ENCODE results near the gene PRPF8. TPM values are rescaled to one million over a fixed set of nuclear protein-coding genes. Genes with fewer than 3 reads are reported as not detected.
A peak's percentile ranks its signal among the peaks of the same experiment; 100 is the strongest.

Gene PRPF8
- total RNA-seq, 4 donors from 2014 or later: 176 to 235 (median 194) TPM

DNA sequence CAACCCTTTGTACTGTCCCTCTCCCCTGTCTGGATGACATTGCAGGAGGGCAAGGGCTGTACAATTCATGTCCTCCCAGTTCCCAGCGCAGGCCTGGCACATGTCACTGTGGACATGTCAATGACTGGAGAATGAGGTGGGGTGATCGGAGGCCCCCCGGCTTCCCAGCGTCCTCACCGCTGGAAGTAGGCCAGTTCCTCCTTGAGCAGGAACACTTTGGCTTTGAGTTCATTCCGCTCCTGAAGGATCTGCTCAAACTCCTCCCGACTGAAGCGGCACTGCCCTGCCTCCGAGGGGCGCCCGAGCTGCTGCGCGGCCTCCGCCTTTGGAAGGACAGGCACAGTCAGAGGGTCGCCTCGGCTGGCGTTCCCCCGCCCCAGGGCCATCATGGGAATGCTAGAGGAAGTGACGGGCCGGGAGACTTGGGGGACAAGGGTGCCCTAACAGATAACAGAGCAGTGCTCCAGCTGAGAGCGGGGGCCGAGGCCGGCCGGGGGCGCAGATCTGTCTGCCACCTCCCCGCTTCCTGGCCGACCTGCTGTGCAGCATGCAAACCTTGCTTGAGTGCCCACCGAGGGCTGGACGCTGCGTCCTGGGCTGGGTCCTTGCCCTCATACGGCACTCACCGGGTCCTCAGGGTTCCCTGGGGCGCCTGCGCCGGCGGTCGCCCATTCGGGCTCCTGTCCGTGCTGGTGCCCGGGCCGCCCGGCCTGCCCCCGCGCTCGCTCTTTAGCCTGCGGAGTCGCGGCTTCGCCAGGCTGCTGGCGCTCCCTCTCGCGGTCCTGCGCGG lies 36.3 kb downstream of the PRPF8 start:
- peak overlapping the region; percentile 73 to 98 (median 88) for H3K27ac ChIP-seq
- H3K9me3 ChIP-seq: no peaks in the 10 kb centered on the region
- WGBS, 2 donors: 3 to 4% methylated on average over 25 to 32 of the region's 54 CpGs
- H3K27me3 ChIP-seq: no peaks in the 10 kb centered on the region
- H3K36me3 ChIP-seq: peaks cover 3 to 30% (median 25%) of the 10 kb centered on the region in 3 donors
- peak overlapping the region; percentile 47 to 92 (median 62) for H3K4me3 ChIP-seq
- TF ChIP-seq POLR2A (IDR thresholded peaks at IDR 0.05): no peak
- TF ChIP-seq EP300 (IDR thresholded peaks at IDR 0.05): no peak
- TF ChIP-seq, protein P1, sequence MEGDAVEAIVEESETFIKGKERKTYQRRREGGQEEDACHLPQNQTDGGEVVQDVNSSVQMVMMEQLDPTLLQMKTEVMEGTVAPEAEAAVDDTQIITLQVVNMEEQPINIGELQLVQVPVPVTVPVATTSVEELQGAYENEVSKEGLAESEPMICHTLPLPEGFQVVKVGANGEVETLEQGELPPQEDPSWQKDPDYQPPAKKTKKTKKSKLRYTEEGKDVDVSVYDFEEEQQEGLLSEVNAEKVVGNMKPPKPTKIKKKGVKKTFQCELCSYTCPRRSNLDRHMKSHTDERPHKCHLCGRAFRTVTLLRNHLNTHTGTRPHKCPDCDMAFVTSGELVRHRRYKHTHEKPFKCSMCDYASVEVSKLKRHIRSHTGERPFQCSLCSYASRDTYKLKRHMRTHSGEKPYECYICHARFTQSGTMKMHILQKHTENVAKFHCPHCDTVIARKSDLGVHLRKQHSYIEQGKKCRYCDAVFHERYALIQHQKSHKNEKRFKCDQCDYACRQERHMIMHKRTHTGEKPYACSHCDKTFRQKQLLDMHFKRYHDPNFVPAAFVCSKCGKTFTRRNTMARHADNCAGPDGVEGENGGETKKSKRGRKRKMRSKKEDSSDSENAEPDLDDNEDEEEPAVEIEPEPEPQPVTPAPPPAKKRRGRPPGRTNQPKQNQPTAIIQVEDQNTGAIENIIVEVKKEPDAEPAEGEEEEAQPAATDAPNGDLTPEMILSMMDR (IDR thresholded peaks at IDR 0.05): peak in 2 of 5 experiments; percentile 95 to 97
- H3K4me1 ChIP-seq: peaks cover 0 to 68% (median 32%) of the 10 kb centered on the region in 4 donors
- peak in 1 of 2 donors; percentile 36 for DNase-seq (ENCODE audit: low spot score in 2 of 2)

DNA sequence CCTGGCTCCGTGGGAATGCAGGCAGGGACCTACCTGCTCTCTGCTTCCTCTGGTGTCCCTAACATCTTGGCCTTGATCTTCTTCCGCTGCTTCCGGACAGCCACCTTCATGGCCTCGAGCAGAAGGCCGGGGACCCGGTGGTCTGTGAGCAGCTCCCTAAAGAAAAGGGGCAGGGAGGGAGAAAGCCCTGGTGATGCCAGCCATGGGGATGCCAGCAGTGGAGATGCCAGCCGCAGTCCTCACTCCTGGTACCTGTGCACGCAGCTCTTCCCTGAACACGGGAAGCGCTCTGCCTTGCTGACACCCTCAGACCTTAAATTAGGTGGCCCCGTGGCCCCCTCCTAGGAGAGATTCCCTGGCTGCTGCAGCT lies 36.9 kb downstream of the PRPF8 start:
- DNase-seq (ENCODE audit: low spot score in 2 of 2): no peak
- Histone ChIP-seq H3K9me3 (no peaks in the 10 kb centered on the region), H3K4me1 (peaks cover 0 to 70% (median 32%) of the 10 kb centered on the region in 4 donors), H3K4me3 (peak overlapping the region in 1 of 4 donors; percentile 92), H3K27ac (peak overlapping the region in 2 of 4 donors; percentile 92 to 98), H3K36me3 (peaks cover 3 to 24% (median 20%) of the 10 kb centered on the region in 3 donors), H3K27me3 (no peaks in the 10 kb centered on the region)
- 81 to 88% methylated on average over 10 of the region's 11 CpGs for WGBS, 2 donors
- TF ChIP-seq EP300 (IDR thresholded peaks at IDR 0.05): no peak
- TF ChIP-seq, protein P1 (IDR thresholded peaks at IDR 0.05): no peak
- TF ChIP-seq POLR2A (IDR thresholded peaks at IDR 0.05): no peak

DNA sequence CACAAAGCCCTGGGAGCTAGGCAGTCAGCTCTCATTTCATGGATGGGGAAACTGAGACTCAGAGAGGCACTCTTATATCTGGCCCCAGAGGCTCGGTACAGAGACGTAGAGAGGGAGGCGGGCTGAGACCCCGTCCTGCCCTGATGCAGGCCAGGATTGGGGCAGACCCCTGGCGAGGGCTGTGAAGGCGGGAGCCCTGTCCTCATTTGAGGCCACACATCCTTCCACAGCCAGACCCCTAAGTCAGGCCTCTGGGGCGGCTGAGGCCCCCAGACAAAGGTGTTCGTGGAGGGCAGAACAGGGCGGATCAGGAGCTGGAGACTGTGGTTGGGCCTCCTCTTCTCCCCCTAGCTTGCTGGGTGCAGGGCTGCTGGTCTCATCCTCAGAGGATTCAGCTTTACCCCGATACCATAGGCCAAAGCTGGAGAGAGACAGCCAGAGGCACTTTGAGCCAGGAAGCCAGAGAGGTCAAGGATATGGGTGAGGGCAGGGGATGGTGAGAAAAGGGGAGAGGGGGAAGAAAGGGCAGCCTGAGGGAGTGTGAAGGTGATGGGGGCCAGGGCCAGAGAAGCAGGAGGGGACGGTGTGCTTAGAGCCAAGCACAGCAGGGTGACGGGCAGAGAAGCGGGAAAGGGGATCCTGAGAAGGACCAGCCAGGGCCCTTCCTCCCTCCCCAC lies 38.3 kb downstream of the PRPF8 start:
- peak overlapping the region in 1 of 4 donors; percentile 63 for H3K4me3 ChIP-seq
- peaks cover 0 to 68% (median 32%) of the 10 kb centered on the region in 4 donors for H3K4me1 ChIP-seq
- TF ChIP-seq POLR2A (IDR thresholded peaks at IDR 0.05) (no peak), EP300 (IDR thresholded peaks at IDR 0.05) (no peak)
- TF ChIP-seq, protein P1 (IDR thresholded peaks at IDR 0.05): no peak
- 84 to 86% methylated on average over 12 to 13 of the region's 13 CpGs for WGBS, 2 donors
- no peak for DNase-seq (ENCODE audit: low spot score in 2 of 2)
- no peaks in the 10 kb centered on the region for H3K27me3 ChIP-seq
- peaks cover 3 to 10% (median 7%) of the 10 kb centered on the region in 3 donors for H3K36me3 ChIP-seq
- no peaks in the 10 kb centered on the region for H3K9me3 ChIP-seq
- H3K27ac ChIP-seq: peak overlapping the region in 2 of 4 donors; percentile 9 to 85

DNA sequence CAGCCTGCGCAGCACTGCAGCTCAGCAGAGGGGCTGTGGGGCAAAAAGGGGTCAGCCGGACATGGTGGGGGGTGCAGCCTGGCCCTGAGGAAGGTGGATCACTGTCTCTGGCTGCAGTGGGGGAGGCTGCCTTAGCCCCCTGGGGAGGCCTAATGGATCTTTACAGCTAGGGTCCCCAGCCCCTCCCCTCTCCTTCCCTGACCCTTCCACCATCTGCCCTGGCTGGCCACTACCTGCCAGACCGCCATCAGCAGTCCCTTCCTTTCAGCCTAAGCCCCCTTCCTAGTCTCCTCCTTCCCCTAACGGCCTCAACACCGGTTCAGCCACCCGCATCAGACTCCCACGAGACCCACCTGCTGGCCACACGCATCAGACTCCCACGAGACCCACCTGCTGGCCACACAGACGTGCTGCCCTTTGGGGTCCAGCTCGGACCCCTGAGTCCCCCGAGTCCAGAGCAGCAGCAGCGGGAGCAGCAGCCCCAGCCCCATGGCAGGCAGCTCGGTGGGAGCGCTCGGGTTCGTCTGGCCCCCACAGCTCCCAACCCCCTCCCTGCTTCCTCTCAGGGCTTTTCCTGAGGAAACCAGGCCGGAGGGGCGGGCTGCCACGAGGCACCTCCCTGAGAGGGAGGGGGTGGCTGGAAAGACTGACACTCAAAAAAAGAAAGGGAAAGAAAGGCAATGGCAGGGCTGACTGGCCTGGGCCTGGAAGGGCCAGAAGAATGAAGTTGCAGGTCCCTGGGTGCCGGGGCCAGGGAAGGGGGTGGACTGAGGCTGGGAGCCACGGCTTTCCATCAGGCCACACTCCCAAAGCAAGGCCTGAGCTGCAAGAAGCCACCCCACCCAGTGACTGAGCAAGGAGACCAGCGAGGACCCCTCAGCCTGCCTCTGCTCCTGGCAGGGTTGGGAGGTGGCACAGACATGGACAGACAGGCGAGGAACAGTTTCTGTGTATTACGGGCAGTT lies 39.2 kb downstream of the PRPF8 start, which contains the start of gene SCARF1:
SCARF1 (minus strand) TSS at position 526 of the 965 bp plus-strand sequence; CDS start at position 491, 35 bp downstream.
- Histone ChIP-seq H3K27me3 (no peaks in the 10 kb centered on the region), H3K36me3 (peaks cover 0 to 1% (median 1%) of the 10 kb centered on the region in 3 donors), H3K4me1 (peaks cover 0 to 59% (median 28%) of the 10 kb centered on the region in 4 donors), H3K27ac (peak within 1 kb of the TSS in 3 of 4 donors; percentile 40 to 85 (median 77)), H3K9me3 (no peaks in the 10 kb centered on the region), H3K4me3 (peak within 1 kb of the TSS; percentile 10 to 63 (median 16))
- peak in 1 of 2 donors; percentile 31 for DNase-seq (ENCODE audit: low spot score in 2 of 2)
- peak in 1 of 2 donors; percentile 33 for TF ChIP-seq POLR2A (IDR thresholded peaks at IDR 0.05)
- TF ChIP-seq, protein P1 (IDR thresholded peaks at IDR 0.05): no peak
- peak in 1 of 2 donors; percentile 51 for TF ChIP-seq EP300 (IDR thresholded peaks at IDR 0.05)
- WGBS, 2 donors: 65 to 75% methylated on average over 23 to 25 of the region's 25 CpGs
